Glutamatergic neuron (in vitro differentiated cells): ENCODE results near the gene TRMT61A. TPM values are rescaled to one million over a fixed set of nuclear protein-coding genes. Genes with fewer than 3 reads are reported as not detected.
A peak's percentile ranks its signal among the peaks of the same experiment; 100 is the strongest.

Experiments
- DNase-seq: peaks from one replicate; pipeline ENCODE4 v3.0.0; 2022
- H3K27ac Mint-ChIP-seq: one replicate; pipeline ENCODE4 v1.8.0; 2020; ENCODE audit warnings: mild to moderate bottlenecking, mixed read lengths, inconsistent platforms; ENCODE audit not compliant: unreplicated experiment
- H3K27me3 Mint-ChIP-seq: one replicate; pipeline ENCODE4 v1.8.0; 2020; ENCODE audit warnings: mild to moderate bottlenecking, moderate library complexity, mixed read lengths, inconsistent platforms; ENCODE audit not compliant: unreplicated experiment
- H3K36me3 Mint-ChIP-seq: one replicate; pipeline ENCODE4 v1.8.0; 2020; ENCODE audit warnings: mild to moderate bottlenecking, mixed read lengths, inconsistent platforms; ENCODE audit not compliant: unreplicated experiment
- H3K4me1 Mint-ChIP-seq: one replicate; pipeline ENCODE4 v1.8.0; 2020; ENCODE audit warnings: mild to moderate bottlenecking, low read depth, mixed read lengths, inconsistent platforms; ENCODE audit not compliant: unreplicated experiment
- H3K4me3 Mint-ChIP-seq: one replicate; pipeline ENCODE4 v1.8.0; 2020; ENCODE audit warnings: mild to moderate bottlenecking, mixed read lengths, inconsistent platforms; ENCODE audit not compliant: unreplicated experiment
- H3K9me3 Mint-ChIP-seq: one replicate; pipeline ENCODE4 v1.8.0; 2020; ENCODE audit warnings: mild to moderate bottlenecking, moderate library complexity, mixed read lengths, inconsistent platforms; ENCODE audit not compliant: unreplicated experiment
- CTCF ChIP-seq: fragments of 200-600 bp; sonication (generic); IDR thresholded peaks from one replicate; pipeline ENCODE4 v1.5.0; 2021; ENCODE audit not compliant: partially characterized antibody, unreplicated experiment
- total RNA-seq: library from RNA; stranded (reverse); fragmentation: NEBNext Ultra II Directional; extraction: Animal tissue kit (Norgen Biotek cat#: 25700); gene quantifications from one replicate; pipeline ENCODE4 v1.2.1, GENCODE V29; 2021; ENCODE audit not compliant: unreplicated experiment

Gene TRMT61A
- total RNA-seq, 1 donor from 2014 or later, result 7.8 TPM

GRCh38 chr14:103562429-103563225, 33.6 kb downstream of the TRMT61A start, which contains the start of the genes BAG5 and COA8:
BAG5 (minus strand) TSS chr14:103562657; CDS start chr14:103561164, 1,493 bp downstream.
COA8 (plus strand) TSS chr14:103562960; CDS start chr14:103563002, 42 bp downstream.
- peaks cover 3% of the 10 kb centered on the region for H3K27me3 Mint-ChIP-seq

GRCh38 chr14:103563226-103563620, 34.2 kb downstream of the TRMT61A start:
- Mint-ChIP-seq H3K27me3 (peaks cover 3% of the 10 kb centered on the region), H3K36me3 (no peaks in the 10 kb centered on the region), H3K9me3 (peaks cover 16% of the 10 kb centered on the region), H3K4me3 (peak overlapping the region; percentile 98), H3K27ac (peak overlapping the region; percentile 91), H3K4me1 (peaks cover 33% of the 10 kb centered on the region)
- DNase-seq, result no peak
- no peak for TF ChIP-seq CTCF

More at GRCh38 chr14:103562429-103563225, 33.6 kb downstream of the TRMT61A start, which contains the start of the genes BAG5 and COA8:
- TF ChIP-seq CTCF, result peak; percentile 6
- H3K36me3 Mint-ChIP-seq, result no peaks in the 10 kb centered on the region
- H3K9me3 Mint-ChIP-seq, result peaks cover 16% of the 10 kb centered on the region
- H3K4me1 Mint-ChIP-seq, result peaks cover 37% of the 10 kb centered on the region
- H3K4me3 Mint-ChIP-seq, result peak within 1 kb of the TSS; percentile 98
- peak; percentile 95 for DNase-seq
- H3K27ac Mint-ChIP-seq, result peak within 1 kb of the TSS; percentile 98

- Mint-ChIP-seq H3K4me3 (peak overlapping the region; percentile 98), H3K27ac (peak overlapping the region; percentile 48), H3K36me3 (no peaks in the 10 kb centered on the region), H3K9me3 (peaks cover 16% of the 10 kb centered on the region), H3K4me1 (peaks cover 28% of the 10 kb centered on the region), H3K27me3 (peaks cover 3% of the 10 kb centered on the region)
- DNase-seq, result no peak
- TF ChIP-seq CTCF, result no peak
Observed at GRCh38 chr14:103563844-103564505, 35.0 kb downstream of the TRMT61A start.

GRCh38 chr14:103568952-103569351, 40.0 kb downstream of the TRMT61A start:
- Mint-ChIP-seq H3K4me1 (peaks cover 7% of the 10 kb centered on the region), H3K4me3 (peak overlapping the region; percentile 67), H3K36me3 (no peaks in the 10 kb centered on the region), H3K27ac (peak overlapping the region; percentile 83), H3K9me3 (peaks cover 2% of the 10 kb centered on the region), H3K27me3 (no peaks in the 10 kb centered on the region)
- no peak for TF ChIP-seq CTCF
- DNase-seq, result no peak
